Parathyroid adenoma (tissue), 2 donors: Measurements from ENCODE around the gene MAGI1.

Experiments
- H2AFZ ChIP-seq: fragments of 300-600 bp; sonication (generic); one replicate; pipeline ENCODE4 v1.7.0; 2017; ENCODE audit warnings: antibody characterized with exemption, mild to moderate bottlenecking
- H3K27ac ChIP-seq: fragments of 300-600 bp; sonication (generic); one replicate; pipeline ENCODE4 v1.7.0; 2017
- H3K27me3 ChIP-seq: fragments of 300-600 bp; sonication (generic); one replicate; pipeline ENCODE4 v1.7.0; 2017; ENCODE audit warnings: low read length; ENCODE audit not compliant: control insufficient read depth, insufficient read depth
- H3K36me3 ChIP-seq: fragments of 300-600 bp; sonication (generic); one replicate; pipeline ENCODE4 v1.7.0; 2017; ENCODE audit warnings: low read length; ENCODE audit not compliant: control insufficient read depth, insufficient read depth
- H3K4me1 ChIP-seq: fragments of 300-600 bp; sonication (generic); one replicate; pipeline ENCODE4 v1.7.0; 2017; ENCODE audit warnings: control low read depth
- H3K4me2 ChIP-seq: fragments of 300-600 bp; sonication (generic); one replicate; pipeline ENCODE4 v1.7.0; 2017; ENCODE audit warnings: low read length
- H3K4me3 ChIP-seq: fragments of 300-600 bp; sonication (generic); one replicate; pipeline ENCODE4 v1.7.0; 2017; ENCODE audit warnings: low read depth, low read length
- H3K79me2 ChIP-seq: fragments of 300-600 bp; sonication (generic); one replicate; pipeline ENCODE4 v1.7.0; 2017; ENCODE audit warnings: control low read depth
- H3K9ac ChIP-seq: fragments of 300-600 bp; sonication (generic); one replicate; pipeline ENCODE4 v1.7.0; 2017; ENCODE audit warnings: mild to moderate bottlenecking
- H3K9me3 ChIP-seq: fragments of 300-600 bp; sonication (generic); one replicate; pipeline ENCODE4 v1.7.0; 2017; ENCODE audit warnings: low read length; ENCODE audit not compliant: control insufficient read depth
- TF ChIP-seq, protein P1 (sequence below): fragments of 300-600 bp; sonication (generic); IDR thresholded peaks from one replicate; pipeline ENCODE4 v1.7.0; 2017; ENCODE audit warnings: antibody characterized with exemption, mild to moderate bottlenecking
- donor health status: primary hyperparathyroidism.

Gene MAGI1

DNA sequence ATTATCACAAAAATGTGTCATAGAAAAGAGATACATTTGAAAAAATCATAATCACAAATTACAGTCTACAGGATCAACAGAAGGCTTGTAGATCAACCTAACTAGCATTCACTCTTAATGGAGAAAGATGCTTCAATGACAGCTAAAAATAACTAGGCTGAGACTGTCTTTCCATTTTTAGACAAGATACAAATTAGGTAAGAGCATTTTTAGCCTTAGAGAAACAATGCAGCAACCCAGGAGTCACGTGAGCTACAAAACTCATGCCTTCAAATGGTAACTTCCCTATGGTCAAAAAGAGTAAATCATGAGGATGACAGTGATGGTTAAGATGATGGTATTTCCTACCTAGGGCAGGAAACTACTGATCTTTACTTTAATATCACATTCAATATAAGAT, 415.4 kb downstream of the MAGI1 start:
- no peaks in the 10 kb centered on the region for H3K27me3 ChIP-seq
- H3K79me2 ChIP-seq: no peaks in the 10 kb centered on the region
- H3K27ac ChIP-seq: no peak overlapping the region
- no peak overlapping the region for H3K4me2 ChIP-seq
- no peak overlapping the region for H3K9ac ChIP-seq
- TF ChIP-seq, protein P1, sequence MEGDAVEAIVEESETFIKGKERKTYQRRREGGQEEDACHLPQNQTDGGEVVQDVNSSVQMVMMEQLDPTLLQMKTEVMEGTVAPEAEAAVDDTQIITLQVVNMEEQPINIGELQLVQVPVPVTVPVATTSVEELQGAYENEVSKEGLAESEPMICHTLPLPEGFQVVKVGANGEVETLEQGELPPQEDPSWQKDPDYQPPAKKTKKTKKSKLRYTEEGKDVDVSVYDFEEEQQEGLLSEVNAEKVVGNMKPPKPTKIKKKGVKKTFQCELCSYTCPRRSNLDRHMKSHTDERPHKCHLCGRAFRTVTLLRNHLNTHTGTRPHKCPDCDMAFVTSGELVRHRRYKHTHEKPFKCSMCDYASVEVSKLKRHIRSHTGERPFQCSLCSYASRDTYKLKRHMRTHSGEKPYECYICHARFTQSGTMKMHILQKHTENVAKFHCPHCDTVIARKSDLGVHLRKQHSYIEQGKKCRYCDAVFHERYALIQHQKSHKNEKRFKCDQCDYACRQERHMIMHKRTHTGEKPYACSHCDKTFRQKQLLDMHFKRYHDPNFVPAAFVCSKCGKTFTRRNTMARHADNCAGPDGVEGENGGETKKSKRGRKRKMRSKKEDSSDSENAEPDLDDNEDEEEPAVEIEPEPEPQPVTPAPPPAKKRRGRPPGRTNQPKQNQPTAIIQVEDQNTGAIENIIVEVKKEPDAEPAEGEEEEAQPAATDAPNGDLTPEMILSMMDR: no peak
- H3K4me3 ChIP-seq: no peak overlapping the region
- no peaks in the 10 kb centered on the region for H3K36me3 ChIP-seq
- no peaks in the 10 kb centered on the region for H3K9me3 ChIP-seq
- H3K4me1 ChIP-seq: no peaks in the 10 kb centered on the region
- no peak overlapping the region for H2AFZ ChIP-seq

DNA sequence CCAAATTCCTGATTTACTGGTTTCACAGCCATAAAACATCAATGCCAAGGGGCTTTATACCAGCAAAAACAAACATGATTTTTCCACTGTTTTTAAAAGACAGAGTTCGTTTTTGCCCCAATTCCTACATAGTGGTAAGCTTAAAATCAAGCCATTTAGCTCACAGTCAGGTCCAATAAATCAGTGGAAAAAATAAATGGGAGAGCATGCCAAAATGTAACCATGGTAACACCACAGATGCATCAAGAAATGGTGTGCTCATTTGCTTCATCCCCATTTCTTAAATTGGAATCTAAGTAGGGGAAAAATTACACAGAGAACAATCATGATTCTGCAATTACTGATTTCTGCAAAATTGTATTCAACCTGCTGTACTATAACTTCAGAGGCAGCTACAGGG, 418.8 kb downstream of the MAGI1 start:
- Histone ChIP-seq H3K9ac (no peak overlapping the region), H3K9me3 (no peaks in the 10 kb centered on the region), H3K4me2 (no peak overlapping the region), H3K36me3 (no peaks in the 10 kb centered on the region), H3K27me3 (no peaks in the 10 kb centered on the region), H3K79me2 (no peaks in the 10 kb centered on the region), H3K4me1 (no peaks in the 10 kb centered on the region), H2AFZ (no peak overlapping the region), H3K27ac (no peak overlapping the region), H3K4me3 (no peak overlapping the region)
- TF ChIP-seq, protein P1: no peak

DNA sequence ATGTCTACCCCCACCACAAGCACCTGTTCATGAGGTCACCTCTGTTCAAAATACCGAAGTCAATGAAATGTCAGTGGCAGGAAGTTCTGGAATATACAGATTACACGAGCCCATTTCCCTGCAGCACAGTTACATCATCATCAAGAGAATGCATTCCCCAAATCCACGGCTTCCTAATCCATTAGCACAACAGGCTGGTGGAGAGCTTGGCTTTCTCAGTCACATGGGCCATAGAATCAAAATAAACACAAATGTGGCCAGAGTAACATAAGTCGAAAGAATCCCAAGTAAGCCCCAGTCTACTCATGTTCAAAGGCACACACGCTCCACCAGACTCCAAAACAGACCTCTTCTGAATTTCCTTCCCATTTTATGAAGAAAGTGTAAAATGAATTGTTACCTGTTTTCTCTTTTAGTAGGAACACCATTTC, 419.3 kb downstream of the MAGI1 start:
- TF ChIP-seq, protein P1: no peak
- Histone ChIP-seq H3K27ac (no peak overlapping the region), H3K4me3 (no peak overlapping the region)

DNA sequence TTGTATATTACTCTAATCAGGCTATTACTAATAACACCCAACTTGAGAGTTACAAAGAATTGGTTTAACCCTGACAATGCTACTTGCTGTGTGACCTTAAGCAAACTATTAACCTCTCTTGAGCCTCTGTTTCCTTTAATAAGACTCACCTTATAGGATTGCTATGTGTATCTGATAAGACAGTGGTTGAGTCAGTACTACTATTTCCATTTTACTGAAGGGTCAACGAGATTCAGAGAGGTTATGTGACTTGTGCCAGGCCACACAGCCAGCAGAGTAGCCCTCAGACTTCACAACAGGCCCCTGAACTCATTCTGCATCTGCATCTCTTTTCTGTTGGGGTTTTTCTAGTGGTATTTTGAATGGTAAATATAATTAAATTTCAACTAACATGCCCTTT, 420.1 kb downstream of the MAGI1 start:
- Histone ChIP-seq H3K9me3 (no peaks in the 10 kb centered on the region), H3K4me3 (no peak overlapping the region), H3K4me2 (no peak overlapping the region), H3K4me1 (no peaks in the 10 kb centered on the region), H3K27ac (no peak overlapping the region), H3K9ac (no peak overlapping the region), H3K27me3 (no peaks in the 10 kb centered on the region), H3K79me2 (no peaks in the 10 kb centered on the region), H2AFZ (no peak overlapping the region), H3K36me3 (no peaks in the 10 kb centered on the region)
- TF ChIP-seq, protein P1: no peak

More for the DNA sequence above, 419.3 kb downstream of the MAGI1 start:
- Histone ChIP-seq H3K4me2 (no peak overlapping the region), H3K79me2 (no peaks in the 10 kb centered on the region), H3K9ac (no peak overlapping the region), H3K27me3 (no peaks in the 10 kb centered on the region), H3K4me1 (no peaks in the 10 kb centered on the region), H3K36me3 (no peaks in the 10 kb centered on the region), H3K9me3 (no peaks in the 10 kb centered on the region), H2AFZ (no peak overlapping the region)

DNA sequence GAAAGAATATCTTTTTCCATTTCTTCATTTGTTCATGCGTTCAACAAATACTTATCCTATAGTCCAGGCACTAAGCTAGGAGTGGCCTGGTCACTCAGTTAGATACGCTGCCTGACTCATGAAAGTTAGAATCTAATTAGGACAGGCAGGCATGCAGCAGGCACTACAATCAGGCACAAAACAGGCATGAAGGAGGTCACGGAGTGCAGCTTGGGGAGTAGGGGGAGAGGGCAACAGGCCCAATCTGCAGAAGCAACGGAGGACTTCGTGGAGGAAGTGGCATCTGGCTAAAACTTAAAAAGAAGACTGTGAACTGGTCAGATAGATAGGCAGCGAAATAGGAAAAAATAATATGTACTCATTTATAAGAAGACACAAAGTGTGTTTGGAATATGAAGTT, 420.9 kb downstream of the MAGI1 start:
- H3K27me3 ChIP-seq: no peaks in the 10 kb centered on the region
- no peaks in the 10 kb centered on the region for H3K79me2 ChIP-seq
- H3K4me1 ChIP-seq: no peaks in the 10 kb centered on the region
- no peaks in the 10 kb centered on the region for H3K36me3 ChIP-seq
- no peak overlapping the region for H3K4me3 ChIP-seq
- no peaks in the 10 kb centered on the region for H3K9me3 ChIP-seq
- H3K4me2 ChIP-seq: no peak overlapping the region
- TF ChIP-seq, protein P1: no peak
- H3K27ac ChIP-seq: no peak overlapping the region
- no peak overlapping the region for H2AFZ ChIP-seq
- H3K9ac ChIP-seq: no peak overlapping the region
